Glutamatergic neuron (in vitro differentiated cells): ENCODE measurements around the gene TPRN. TPM values are rescaled to one million over a fixed set of nuclear protein-coding genes. Genes with fewer than 3 reads are reported as not detected.

Experiments
- DNase-seq: peaks from one replicate; pipeline ENCODE4 v3.0.0; 2022
- H3K27ac Mint-ChIP-seq: one replicate; pipeline ENCODE4 v1.8.0; 2020; ENCODE audit warnings: mild to moderate bottlenecking, mixed read lengths, inconsistent platforms; ENCODE audit not compliant: unreplicated experiment
- H3K27me3 Mint-ChIP-seq: one replicate; pipeline ENCODE4 v1.8.0; 2020; ENCODE audit warnings: mild to moderate bottlenecking, moderate library complexity, mixed read lengths, inconsistent platforms; ENCODE audit not compliant: unreplicated experiment
- H3K36me3 Mint-ChIP-seq: one replicate; pipeline ENCODE4 v1.8.0; 2020; ENCODE audit warnings: mild to moderate bottlenecking, mixed read lengths, inconsistent platforms; ENCODE audit not compliant: unreplicated experiment
- H3K4me1 Mint-ChIP-seq: one replicate; pipeline ENCODE4 v1.8.0; 2020; ENCODE audit warnings: mild to moderate bottlenecking, low read depth, mixed read lengths, inconsistent platforms; ENCODE audit not compliant: unreplicated experiment
- H3K4me3 Mint-ChIP-seq: one replicate; pipeline ENCODE4 v1.8.0; 2020; ENCODE audit warnings: mild to moderate bottlenecking, mixed read lengths, inconsistent platforms; ENCODE audit not compliant: unreplicated experiment
- H3K9me3 Mint-ChIP-seq: one replicate; pipeline ENCODE4 v1.8.0; 2020; ENCODE audit warnings: mild to moderate bottlenecking, moderate library complexity, mixed read lengths, inconsistent platforms; ENCODE audit not compliant: unreplicated experiment
- total RNA-seq: library from RNA; stranded (reverse); fragmentation: NEBNext Ultra II Directional; extraction: Animal tissue kit (Norgen Biotek cat#: 25700); gene quantifications from one replicate; pipeline ENCODE4 v1.2.1, GENCODE V29; 2021; ENCODE audit not compliant: unreplicated experiment
- TF ChIP-seq, protein P1 (sequence below): fragments of 200-600 bp; sonication (generic); IDR thresholded peaks from one replicate; pipeline ENCODE4 v1.5.0; 2021; ENCODE audit not compliant: partially characterized antibody, unreplicated experiment

The TPRN gene
- total RNA-seq, 1 donor from 2014 or later, result 9.6 TPM

DNA sequence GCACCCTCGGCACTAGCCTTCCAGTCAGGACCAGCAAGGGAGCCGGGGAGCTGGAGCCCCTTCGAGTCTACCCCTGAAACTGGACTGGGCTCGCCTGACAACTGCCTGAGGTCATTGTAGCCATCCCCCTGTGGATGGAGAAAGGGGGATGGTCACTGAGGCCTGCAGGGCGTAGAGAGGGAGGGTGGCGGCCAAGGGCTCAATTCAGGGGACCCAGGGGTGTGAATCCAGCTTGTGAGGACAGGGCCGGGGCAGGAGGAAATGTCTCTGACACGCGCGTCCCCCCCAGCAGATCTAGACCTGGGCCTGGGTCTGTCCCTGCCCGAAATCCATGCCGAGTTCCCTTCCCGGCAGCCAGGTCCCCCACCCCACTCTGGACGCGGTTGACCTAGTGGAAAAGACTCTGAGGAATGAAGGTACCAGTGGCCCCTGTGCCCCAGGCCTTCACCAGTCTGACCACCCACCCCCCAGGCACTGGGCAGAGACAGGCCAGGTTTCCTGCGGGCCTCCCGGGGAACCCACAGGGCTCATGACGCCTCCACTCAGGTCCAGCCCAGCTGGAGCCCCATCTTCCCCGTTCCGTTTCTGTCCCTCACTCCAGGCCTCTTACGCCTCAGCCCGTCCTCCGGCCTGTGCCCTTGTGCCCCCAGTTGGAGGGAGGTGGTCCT is 31.0 kb upstream of the TPRN start:
- H3K36me3 Mint-ChIP-seq, result no peaks in the 10 kb centered on the region

DNA sequence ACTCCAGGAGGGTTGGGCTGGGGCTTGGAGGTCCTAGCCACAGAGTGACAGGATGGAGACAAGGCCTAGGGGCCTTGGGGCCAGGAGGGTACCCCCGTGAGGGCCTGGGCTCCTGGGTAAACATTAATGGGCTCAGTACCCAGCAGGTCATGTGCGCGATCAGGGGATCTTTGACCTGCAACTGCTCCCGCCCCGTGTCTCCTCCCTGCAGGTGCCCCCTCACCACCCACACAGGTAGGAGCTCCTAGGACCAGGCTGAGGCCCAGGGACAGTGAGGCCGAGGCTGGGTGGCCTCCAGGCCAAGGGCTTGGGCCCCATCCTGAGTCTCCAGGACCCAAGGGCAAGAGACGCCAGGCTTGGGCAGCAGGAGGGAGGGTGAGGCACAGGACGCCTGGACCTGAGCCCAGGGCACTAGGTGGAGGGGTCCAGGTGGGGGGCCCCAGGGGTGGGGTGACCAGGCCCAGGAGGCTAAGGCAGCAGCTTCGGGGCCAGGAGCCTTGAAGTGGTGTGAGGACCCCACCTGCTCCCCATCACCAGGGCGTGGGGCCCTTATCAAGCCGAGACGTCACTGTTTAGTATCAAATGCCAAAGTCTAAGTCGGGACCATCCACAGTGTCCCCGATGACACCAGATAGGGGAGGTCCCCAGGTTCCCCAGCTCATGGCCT is 30.3 kb upstream of the TPRN start, which contains the start of gene SLC34A3:
TSS of gene SLC34A3 (plus strand) at position 197 of the 667 bp plus-strand sequence. CDS start 802 bp downstream, outside the sequence.
- Mint-ChIP-seq H3K27me3 (peaks cover 2% of the 10 kb centered on the region), H3K4me3 (no peak within 1 kb of the TSS), H3K9me3 (no peaks in the 10 kb centered on the region), H3K4me1 (peaks cover 2% of the 10 kb centered on the region), H3K27ac (no peak within 1 kb of the TSS), H3K36me3 (no peaks in the 10 kb centered on the region)
- TF ChIP-seq, protein P1, sequence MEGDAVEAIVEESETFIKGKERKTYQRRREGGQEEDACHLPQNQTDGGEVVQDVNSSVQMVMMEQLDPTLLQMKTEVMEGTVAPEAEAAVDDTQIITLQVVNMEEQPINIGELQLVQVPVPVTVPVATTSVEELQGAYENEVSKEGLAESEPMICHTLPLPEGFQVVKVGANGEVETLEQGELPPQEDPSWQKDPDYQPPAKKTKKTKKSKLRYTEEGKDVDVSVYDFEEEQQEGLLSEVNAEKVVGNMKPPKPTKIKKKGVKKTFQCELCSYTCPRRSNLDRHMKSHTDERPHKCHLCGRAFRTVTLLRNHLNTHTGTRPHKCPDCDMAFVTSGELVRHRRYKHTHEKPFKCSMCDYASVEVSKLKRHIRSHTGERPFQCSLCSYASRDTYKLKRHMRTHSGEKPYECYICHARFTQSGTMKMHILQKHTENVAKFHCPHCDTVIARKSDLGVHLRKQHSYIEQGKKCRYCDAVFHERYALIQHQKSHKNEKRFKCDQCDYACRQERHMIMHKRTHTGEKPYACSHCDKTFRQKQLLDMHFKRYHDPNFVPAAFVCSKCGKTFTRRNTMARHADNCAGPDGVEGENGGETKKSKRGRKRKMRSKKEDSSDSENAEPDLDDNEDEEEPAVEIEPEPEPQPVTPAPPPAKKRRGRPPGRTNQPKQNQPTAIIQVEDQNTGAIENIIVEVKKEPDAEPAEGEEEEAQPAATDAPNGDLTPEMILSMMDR, result no peak
- no peak for DNase-seq

More for the DNA sequence above, 31.0 kb upstream of the TPRN start:
- peaks cover 2% of the 10 kb centered on the region for H3K4me1 Mint-ChIP-seq
- DNase-seq, result no peak
- no peak overlapping the region for H3K4me3 Mint-ChIP-seq
- H3K9me3 Mint-ChIP-seq, result no peaks in the 10 kb centered on the region
- TF ChIP-seq, protein P1, result no peak
- H3K27ac Mint-ChIP-seq, result no peak overlapping the region
- no peaks in the 10 kb centered on the region for H3K27me3 Mint-ChIP-seq

DNA sequence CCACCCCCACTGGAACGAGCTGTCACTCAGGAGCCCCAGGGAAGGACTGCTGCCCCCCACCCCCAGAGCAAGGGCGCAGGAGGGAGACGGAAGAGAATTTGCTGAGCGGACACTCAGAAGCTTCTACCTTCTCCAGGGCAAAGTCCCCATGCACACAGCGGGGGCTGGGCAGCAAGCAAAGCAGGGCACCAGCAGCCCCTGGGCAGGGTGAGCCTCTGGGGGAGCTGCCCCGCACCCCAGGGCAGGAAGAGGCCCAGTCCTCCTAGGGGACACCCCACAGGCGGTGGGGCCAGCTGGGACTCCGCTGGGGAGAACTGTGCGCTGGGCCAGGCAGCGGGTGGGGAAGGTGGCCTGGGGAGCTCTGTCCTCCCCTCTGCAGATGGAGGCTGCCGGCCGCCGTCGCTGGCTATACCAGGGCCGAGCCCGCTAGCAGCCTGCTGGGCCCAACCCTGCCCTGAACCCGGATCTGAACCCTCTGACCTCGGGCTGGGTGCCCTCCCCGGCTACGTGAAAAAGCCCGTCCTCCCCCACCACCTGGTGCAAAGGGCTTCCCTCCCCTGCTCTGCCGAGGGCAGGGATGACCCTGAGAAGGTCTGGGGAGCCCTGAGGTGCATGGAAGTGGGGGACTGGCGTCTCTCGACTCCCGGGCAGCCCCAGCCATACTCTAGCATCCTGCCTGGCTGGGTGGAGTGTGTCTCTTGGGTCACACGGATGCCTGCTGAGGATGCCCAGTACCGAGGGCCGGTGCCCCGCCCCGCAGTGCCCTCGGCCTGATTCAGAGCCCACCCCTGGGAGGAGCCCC is 29.6 kb upstream of the TPRN start:
- no peak for DNase-seq
- no peaks in the 10 kb centered on the region for H3K9me3 Mint-ChIP-seq
- H3K4me1 Mint-ChIP-seq, result peaks cover 2% of the 10 kb centered on the region
- H3K27me3 Mint-ChIP-seq, result peaks cover 2% of the 10 kb centered on the region
- no peak overlapping the region for H3K4me3 Mint-ChIP-seq
- no peak overlapping the region for H3K27ac Mint-ChIP-seq
- H3K36me3 Mint-ChIP-seq, result no peaks in the 10 kb centered on the region
- TF ChIP-seq, protein P1, result no peak

DNA sequence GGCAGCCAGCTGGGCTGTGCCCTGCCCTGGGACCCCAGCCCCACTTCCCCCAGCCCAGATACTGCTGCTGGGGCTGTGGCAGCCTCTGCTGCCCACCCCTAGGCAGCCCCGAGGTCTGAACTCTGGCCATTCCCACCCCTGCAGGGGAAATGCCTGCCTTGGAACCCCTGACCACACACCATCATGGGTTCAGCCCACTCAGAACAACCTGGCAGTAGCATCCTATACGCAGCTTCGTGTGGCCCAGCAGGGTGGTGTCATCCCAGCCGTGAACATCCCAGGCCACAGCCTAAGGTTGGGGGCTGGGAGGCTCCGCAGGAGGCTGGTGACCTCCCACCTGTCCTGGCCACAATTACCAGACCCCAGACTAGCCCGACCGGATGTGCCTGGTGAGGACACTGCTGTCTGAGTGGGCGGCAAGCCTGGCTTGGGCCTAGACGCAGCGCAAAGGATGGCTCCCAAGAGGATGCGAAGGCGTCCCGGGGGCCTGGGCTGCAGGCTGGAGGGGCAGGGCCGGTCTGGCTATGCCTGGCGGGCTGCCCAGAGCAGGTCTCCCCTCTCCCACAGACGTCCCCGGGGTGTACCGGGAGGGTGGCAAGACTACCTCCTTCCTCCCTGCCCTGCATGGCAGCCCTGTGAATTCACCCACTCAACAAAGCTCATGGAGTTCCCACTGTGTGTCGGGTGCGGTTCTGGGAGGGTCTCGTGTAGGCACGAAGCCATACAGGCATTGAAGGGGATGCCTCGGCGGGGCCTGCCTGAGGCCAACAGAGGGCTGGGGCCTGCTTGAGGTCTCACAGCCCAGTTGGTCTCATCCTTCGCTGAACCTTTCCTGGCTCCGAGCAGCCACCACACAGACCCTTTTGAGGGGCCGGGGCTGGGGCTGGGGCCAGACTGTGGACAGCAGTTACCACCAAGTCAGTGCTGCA is 28.7 kb upstream of the TPRN start:
- TF ChIP-seq, protein P1, result no peak
- Mint-ChIP-seq H3K4me3 (no peak overlapping the region), H3K27ac (no peak overlapping the region), H3K9me3 (no peaks in the 10 kb centered on the region), H3K4me1 (peaks cover 2% of the 10 kb centered on the region), H3K36me3 (no peaks in the 10 kb centered on the region), H3K27me3 (peaks cover 2% of the 10 kb centered on the region)
- DNase-seq, result no peak
